ENCODE data around the gene GNPTG.

GNPTG gene

GRCh38 chr16:1330260-1330914, 21.3 kb upstream of the GNPTG start:
- no peak overlapping the region for H3K27ac ChIP-seq
- H3K4me3 ChIP-seq = no peak overlapping the region
- no peak for DNase-seq (ENCODE audit: low read depth, low spot score)
- H3K9me3 ChIP-seq (ENCODE audit: low read depth, low read length) = no peaks in the 10 kb centered on the region
- H3K36me3 ChIP-seq (ENCODE audit: insufficient read depth, low read length) = peaks cover under 1% of the 10 kb centered on the region; the same call in 1 of the 2 replicates
- TF ChIP-seq FOXP2 (optimal IDR thresholded peaks at IDR 0.05; ENCODE audit: control extremely low read depth, extremely low read length, insufficient read depth) = no peak
- TF ChIP-seq EZH2 (IDR thresholded peaks at IDR 0.05) = no peak
- TF ChIP-seq POLR2AphosphoS5 (IDR thresholded peaks at IDR 0.05; ENCODE audit: borderline replicate concordance, low read depth, low read length) = no peak
- no peak overlapping the region for H3K9ac ChIP-seq (ENCODE audit: insufficient read length)

DNA sequence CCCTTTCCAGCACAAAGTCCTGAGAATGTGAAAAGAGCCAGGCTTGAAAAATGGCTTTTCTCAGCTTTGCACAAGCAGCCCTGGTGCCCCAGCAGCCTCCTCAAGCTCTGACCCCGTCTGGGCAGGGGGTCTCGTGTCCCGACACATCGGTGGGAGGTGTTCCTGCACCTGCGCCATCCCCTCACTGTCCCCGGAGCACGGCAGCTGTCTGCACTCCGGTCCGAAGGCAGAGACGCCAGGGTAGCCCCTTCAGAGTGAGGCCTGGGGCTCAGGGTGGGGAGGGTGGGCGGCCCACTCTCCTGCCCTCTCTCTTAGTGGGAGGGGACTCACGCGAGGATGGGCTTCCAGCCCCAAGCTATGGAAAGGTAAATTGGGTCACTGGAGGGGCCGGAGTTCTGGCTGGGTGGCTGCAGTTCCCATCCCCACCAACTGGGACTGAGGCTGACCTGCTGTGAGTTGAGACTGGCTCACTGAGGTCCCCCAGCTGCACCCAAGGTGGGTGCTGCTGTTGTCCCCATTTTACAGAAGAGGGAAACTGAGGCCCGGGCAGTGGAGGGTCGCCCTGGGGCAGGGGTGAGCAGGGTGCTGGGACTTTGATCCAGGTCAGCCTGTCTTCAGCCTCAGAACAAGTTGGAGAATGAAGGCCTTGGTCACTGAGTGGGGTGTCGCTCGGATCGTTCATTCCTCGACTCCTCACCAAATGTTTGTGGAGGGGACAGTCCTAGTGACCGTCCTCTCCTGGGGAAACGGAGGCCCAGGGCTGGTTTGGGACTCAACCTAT, 20.6 kb upstream of the GNPTG start:
- Histone ChIP-seq H3K9me3 (ENCODE audit: low read depth, low read length) (no peaks in the 10 kb centered on the region), H3K36me3 (ENCODE audit: insufficient read depth, low read length) (no peaks in the 10 kb centered on the region), H3K9ac (ENCODE audit: insufficient read length) (no peak overlapping the region), H3K4me3 (no peak overlapping the region), H3K27ac (no peak overlapping the region)
- TF ChIP-seq FOXP2 (optimal IDR thresholded peaks at IDR 0.05; ENCODE audit: control extremely low read depth, extremely low read length, insufficient read depth) (no peak), POLR2AphosphoS5 (IDR thresholded peaks at IDR 0.05; ENCODE audit: borderline replicate concordance, low read depth, low read length) (no peak), EZH2 (IDR thresholded peaks at IDR 0.05) (no peak)
- DNase-seq (ENCODE audit: low read depth, low spot score) = no peak

DNA sequence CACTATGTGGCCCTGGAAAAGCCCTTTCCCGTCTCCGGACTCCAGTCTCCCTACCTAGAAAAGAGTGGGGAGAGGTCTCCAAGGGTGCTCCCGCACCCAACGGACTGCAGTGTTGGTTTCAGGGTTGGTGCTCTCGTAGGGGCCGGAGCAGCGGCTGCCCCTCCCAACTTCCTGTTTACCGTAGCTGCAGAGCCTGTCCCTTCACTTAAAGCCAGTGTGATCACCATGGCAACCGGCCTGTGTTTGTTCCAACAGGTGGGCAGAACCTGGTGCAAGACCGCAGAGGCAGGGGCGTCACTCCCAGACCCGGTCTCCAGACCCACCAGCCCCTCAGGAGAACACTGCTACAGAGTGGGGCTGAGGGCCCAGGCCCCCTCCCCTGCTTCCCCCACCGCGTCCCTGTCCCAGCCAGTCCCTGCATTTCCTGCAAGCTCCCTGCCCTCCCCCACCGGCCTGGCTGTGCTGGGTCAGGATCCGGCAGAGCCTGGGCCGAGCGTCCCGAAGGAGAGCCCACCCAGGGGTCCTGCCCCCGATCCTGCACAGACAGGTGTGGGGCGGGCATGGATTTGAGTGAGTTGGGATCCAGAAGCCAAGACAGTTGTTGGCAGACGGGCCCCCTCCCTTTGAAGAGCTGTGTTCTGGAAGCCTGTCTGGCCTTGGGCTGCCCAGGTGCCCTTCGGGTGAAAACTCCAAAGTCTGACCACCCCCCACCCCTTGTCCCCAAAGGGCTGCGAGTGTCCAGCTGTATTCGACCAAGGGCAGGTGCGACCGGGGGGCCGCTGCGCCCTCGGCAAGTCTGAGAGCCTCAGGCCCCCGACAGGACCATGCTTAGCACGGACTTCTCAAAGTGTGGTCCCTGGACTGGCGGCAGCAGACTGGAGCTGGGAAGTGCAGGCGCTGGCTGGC, 19.8 kb upstream of the GNPTG start:
- DNase-seq (ENCODE audit: low read depth, low spot score) = no peak
- no peak overlapping the region for H3K4me3 ChIP-seq
- no peak overlapping the region for H3K27ac ChIP-seq
- no peaks in the 10 kb centered on the region for H3K36me3 ChIP-seq (ENCODE audit: insufficient read depth, low read length)
- H3K9me3 ChIP-seq (ENCODE audit: low read depth, low read length) = no peaks in the 10 kb centered on the region
- no peak overlapping the region for H3K9ac ChIP-seq (ENCODE audit: insufficient read length)
- TF ChIP-seq POLR2AphosphoS5 (IDR thresholded peaks at IDR 0.05; ENCODE audit: borderline replicate concordance, low read depth, low read length) = no peak
- no peak for TF ChIP-seq FOXP2 (optimal IDR thresholded peaks at IDR 0.05; ENCODE audit: control extremely low read depth, extremely low read length, insufficient read depth)
- TF ChIP-seq EZH2 (IDR thresholded peaks at IDR 0.05) = no peak

GRCh38 chr16:1332618-1333148, 19.0 kb upstream of the GNPTG start:
- no peak for TF ChIP-seq FOXP2 (optimal IDR thresholded peaks at IDR 0.05; ENCODE audit: control extremely low read depth, extremely low read length, insufficient read depth)
- TF ChIP-seq POLR2AphosphoS5 (IDR thresholded peaks at IDR 0.05; ENCODE audit: borderline replicate concordance, low read depth, low read length) = no peak
- TF ChIP-seq EZH2 (IDR thresholded peaks at IDR 0.05) = no peak
- Histone ChIP-seq H3K27ac (no peak overlapping the region), H3K4me3 (no peak overlapping the region), H3K36me3 (ENCODE audit: insufficient read depth, low read length) (no peaks in the 10 kb centered on the region), H3K9me3 (ENCODE audit: low read depth, low read length) (no peaks in the 10 kb centered on the region), H3K9ac (ENCODE audit: insufficient read length) (no peak overlapping the region)
- no peak for DNase-seq (ENCODE audit: low read depth, low spot score)

DNA sequence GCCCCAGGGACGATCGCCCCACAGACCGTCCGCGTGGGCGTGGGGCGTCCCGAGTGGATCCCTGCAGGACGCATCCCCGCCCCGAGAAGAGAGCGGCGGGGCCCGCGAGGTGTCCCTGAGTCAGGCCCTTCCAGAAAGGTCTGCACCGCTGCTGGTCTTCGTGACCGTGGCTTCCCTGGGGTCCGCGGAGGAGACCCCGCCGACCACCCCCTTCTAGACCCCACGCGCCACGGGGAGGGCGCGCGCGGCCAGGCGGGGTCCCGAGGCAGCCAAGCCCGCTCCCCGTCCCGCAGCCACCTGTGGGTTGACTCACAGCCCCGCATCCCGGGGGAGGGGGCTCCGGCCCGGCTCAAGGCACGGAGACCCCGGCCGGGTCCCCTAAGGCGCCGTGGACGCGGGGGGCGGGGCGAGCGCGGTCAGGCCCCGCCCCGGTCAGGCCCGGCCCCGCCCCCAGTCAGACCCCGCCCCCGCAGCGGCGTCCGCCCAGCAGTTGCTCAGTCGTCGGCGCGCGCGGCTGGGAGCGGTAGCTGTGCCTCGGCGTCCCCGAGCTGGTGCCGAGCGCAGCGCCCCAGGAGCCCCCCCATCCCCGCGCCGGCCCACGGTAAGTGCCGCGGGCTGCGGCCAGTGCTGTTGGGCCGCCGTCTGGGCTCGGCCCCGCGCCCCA, 18.4 kb upstream of the GNPTG start, which contains the start of gene BAIAP3:
Gene BAIAP3 (plus strand): TSS at position 497 of the 664 bp plus-strand sequence. CDS start 4,905 bp downstream, outside the sequence.
- TF ChIP-seq EZH2 (IDR thresholded peaks at IDR 0.05) (no peak), POLR2AphosphoS5 (IDR thresholded peaks at IDR 0.05; ENCODE audit: borderline replicate concordance, low read depth, low read length) (no peak), FOXP2 (optimal IDR thresholded peaks at IDR 0.05; ENCODE audit: control extremely low read depth, extremely low read length, insufficient read depth) (no peak)
- Histone ChIP-seq H3K9ac (ENCODE audit: insufficient read length) (no peak within 1 kb of the TSS), H3K9me3 (ENCODE audit: low read depth, low read length) (no peaks in the 10 kb centered on the region), H3K36me3 (ENCODE audit: insufficient read depth, low read length) (no peaks in the 10 kb centered on the region), H3K4me3 (peak within 1 kb of the TSS; percentile 74), H3K27ac (no peak within 1 kb of the TSS)
- no peak for DNase-seq (ENCODE audit: low read depth, low spot score)

DNA sequence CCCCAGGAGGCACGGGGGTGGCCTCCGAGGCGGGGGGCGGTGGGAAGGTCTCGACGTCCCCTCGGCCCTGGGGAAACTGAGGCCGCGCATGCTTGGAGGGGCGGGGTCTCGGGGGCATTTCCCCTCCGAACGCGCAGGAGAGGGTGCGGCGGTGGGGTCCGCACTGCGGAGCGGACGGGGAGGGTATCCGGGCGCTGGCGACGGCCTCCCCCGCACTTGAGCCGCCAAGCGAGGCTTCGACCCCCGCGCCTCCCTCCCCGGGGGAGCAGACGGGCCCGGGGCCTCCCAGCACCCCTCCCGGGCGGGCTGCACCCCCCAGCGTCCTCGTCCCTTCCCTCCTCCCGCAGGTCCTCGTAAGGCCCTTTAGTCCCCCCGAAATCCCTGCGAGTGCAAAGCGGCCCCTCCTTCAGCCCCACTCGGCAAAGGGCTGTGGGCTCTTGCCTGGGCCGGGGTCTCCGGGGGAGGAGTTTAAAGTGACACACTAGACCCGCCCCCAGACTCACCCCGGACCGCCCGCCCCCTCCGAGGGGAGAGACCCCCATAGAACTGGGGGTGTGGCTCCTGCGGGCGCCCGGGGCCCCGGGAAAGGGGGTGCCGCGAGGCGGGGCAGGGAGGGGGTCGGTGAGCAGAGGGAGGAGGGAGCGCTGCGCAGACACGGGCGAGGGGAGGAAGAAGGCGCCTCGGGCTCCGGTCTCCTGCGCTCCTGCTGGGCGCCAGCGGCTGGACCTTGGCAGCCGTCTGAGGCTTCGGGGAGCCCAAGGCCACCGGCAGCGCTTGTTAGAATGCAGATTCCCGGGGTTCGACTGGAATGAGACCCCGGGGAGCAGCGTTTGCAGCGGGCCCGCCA, 17.7 kb upstream of the GNPTG start:
- Histone ChIP-seq H3K4me3 (peak overlapping the region; percentile 74), H3K36me3 (ENCODE audit: insufficient read depth, low read length) (no peaks in the 10 kb centered on the region), H3K9ac (ENCODE audit: insufficient read length) (no peak overlapping the region), H3K27ac (no peak overlapping the region), H3K9me3 (ENCODE audit: low read depth, low read length) (no peaks in the 10 kb centered on the region)
- DNase-seq (ENCODE audit: low read depth, low spot score) = no peak
- TF ChIP-seq EZH2 (IDR thresholded peaks at IDR 0.05) = no peak
- no peak for TF ChIP-seq POLR2AphosphoS5 (IDR thresholded peaks at IDR 0.05; ENCODE audit: borderline replicate concordance, low read depth, low read length)
- TF ChIP-seq FOXP2 (optimal IDR thresholded peaks at IDR 0.05; ENCODE audit: control extremely low read depth, extremely low read length, insufficient read depth) = no peak

DNA sequence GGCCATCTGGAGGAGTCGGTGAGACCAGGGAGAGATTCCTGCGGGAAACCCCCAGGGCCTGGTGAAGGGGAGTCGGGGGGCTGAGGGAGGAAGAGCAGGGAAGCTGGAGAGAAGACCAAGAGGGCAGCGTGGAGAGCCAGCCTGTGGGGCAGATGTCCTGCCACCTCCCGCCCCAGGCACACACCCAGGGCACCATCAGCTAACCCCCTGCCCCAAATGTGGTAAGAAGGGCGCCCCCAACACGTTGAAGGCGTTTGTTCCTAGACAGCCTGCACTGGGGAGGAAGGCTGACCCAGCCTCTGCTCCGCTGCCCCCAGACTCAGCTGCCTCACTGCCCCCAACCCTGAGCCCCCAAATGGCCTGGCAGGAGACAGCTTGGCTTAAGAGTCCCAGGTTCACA, 17.0 kb upstream of the GNPTG start:
- TF ChIP-seq POLR2AphosphoS5 (IDR thresholded peaks at IDR 0.05; ENCODE audit: borderline replicate concordance, low read depth, low read length) (no peak), FOXP2 (optimal IDR thresholded peaks at IDR 0.05; ENCODE audit: control extremely low read depth, extremely low read length, insufficient read depth) (no peak), EZH2 (IDR thresholded peaks at IDR 0.05) (no peak)
- Histone ChIP-seq H3K4me3 (no peak overlapping the region), H3K36me3 (ENCODE audit: insufficient read depth, low read length) (no peaks in the 10 kb centered on the region), H3K9ac (ENCODE audit: insufficient read length) (no peak overlapping the region), H3K9me3 (ENCODE audit: low read depth, low read length) (no peaks in the 10 kb centered on the region), H3K27ac (no peak overlapping the region)
- no peak for DNase-seq (ENCODE audit: low read depth, low spot score)
